SK-N-SH (cell line): ENCODE results near the gene ULK1. TPM values are rescaled to one million over a fixed set of nuclear protein-coding genes. Genes with fewer than 3 reads are reported as not detected.

Experiments used
- CTCF ChIA-PET: fragments of 300-600, 350-600 bp; formaldehyde crosslinking; extraction: SDS; loops from one replicate; lab custom pipeline; 2021; lab: Yijun Ruan, JAX
- POLR2A ChIA-PET: fragments of 350-600 bp; sonication (Branson Sonifier 250); formaldehyde crosslinking; extraction: SDS; loops from one replicate; lab custom pipeline; 2020; ENCODE audit warnings: antibody characterized with exemption, inconsistent platforms; lab: Yijun Ruan, JAX
- DNase-seq: peaks from one replicate; pipeline ENCODE4 v3.0.0; 2012
- H2AFZ ChIP-seq: fragments of 200-600 bp; sonication (generic); 2 replicates; pipeline ENCODE4 v1.8.1; 2016; ENCODE audit warnings: antibody characterized with exemption, mild to moderate bottlenecking, low read depth
- H3F3A ChIP-seq: fragments of 200-600 bp; sonication (generic); replicated peaks from 2 replicates; pipeline ENCODE3; 2016; ENCODE audit warnings: antibody characterized with exemption, mild to moderate bottlenecking; ENCODE audit not compliant: insufficient read depth
- H3K27ac ChIP-seq, 2 experiments: fragments of 200-500 bp in 1 of 2; fragments of 200-600 bp in 1 of 2; sonication (Bioruptor generic) in 1 of 2; sonication (generic), shearing (Covaris generic) in 1 of 2; 2 replicates each; pipeline versions ENCODE4 v1.5.1 to v1.6.1; 2014 to 2016; ENCODE audit warnings: low read depth in 2 of 2, inconsistent platforms in 1 of 2, low read length in 1 of 2, mild to moderate bottlenecking in 1 of 2, mixed read lengths in 1 of 2
- H3K27me3 ChIP-seq: fragments of 200-600 bp; sonication (generic), shearing (Covaris generic); 2 replicates; pipeline ENCODE4 v1.6.1; 2016; ENCODE audit warnings: mixed run types; ENCODE audit not compliant: insufficient read depth
- H3K36me3 ChIP-seq, 2 experiments: fragments of 200-500 bp in 1 of 2; fragments of 200-600 bp in 1 of 2; sonication (Bioruptor generic) in 1 of 2; sonication (generic) in 1 of 2; replicated peaks in 1 of 2; 2 replicates each; pipeline versions ENCODE3 to v1.5.1; 2014 to 2016; ENCODE audit warnings: low read length in 1 of 2, mild to moderate bottlenecking in 1 of 2; ENCODE audit not compliant: insufficient read depth in 2 of 2, control insufficient read depth in 1 of 2
- H3K4me1 ChIP-seq, 2 experiments: fragments of 200-500 bp in 1 of 2; fragments of 200-600 bp in 1 of 2; sonication (Bioruptor generic) in 1 of 2; sonication (generic), shearing (Covaris generic) in 1 of 2; 2 replicates each; pipeline versions ENCODE4 v1.5.1 to v1.6.1; 2014 to 2016; ENCODE audit warnings: low read depth in 1 of 2, low read length in 1 of 2, mixed run types in 1 of 2; ENCODE audit not compliant: insufficient read depth in 2 of 2, control insufficient read depth in 1 of 2
- H3K4me2 ChIP-seq: fragments of 200-600 bp; sonication (generic), shearing (Covaris generic); 2 replicates; pipeline ENCODE4 v1.6.1; 2017; ENCODE audit warnings: mixed run types
- H3K4me3 ChIP-seq, 2 experiments: fragments of 200-500 bp in 1 of 2; fragments of 200-600 bp in 1 of 2; sonication (Bioruptor generic) in 1 of 2; sonication (generic), shearing (Covaris generic) in 1 of 2; 2 replicates each; pipeline versions ENCODE4 v1.5.1 to v1.8.1; 2014 to 2016; ENCODE audit warnings: low read depth in 2 of 2, inconsistent platforms in 1 of 2, low read length in 1 of 2, mild to moderate bottlenecking in 1 of 2, mixed read lengths in 1 of 2, moderate library complexity in 1 of 2
- H3K79me2 ChIP-seq: fragments of 200-600 bp; sonication (generic); 2 replicates; pipeline ENCODE4 v1.8.1; 2017; ENCODE audit warnings: mild to moderate bottlenecking; ENCODE audit not compliant: insufficient read depth
- H3K9ac ChIP-seq: fragments of 200-600 bp; sonication (generic); 2 replicates; pipeline ENCODE4 v1.6.1; 2017; ENCODE audit warnings: mixed run types
- H3K9me2 ChIP-seq: fragments of 200-600 bp; sonication (generic); 2 replicates; pipeline ENCODE4 v1.6.1; 2017; ENCODE audit warnings: mixed run types
- H3K9me3 ChIP-seq: fragments of 200-600 bp; sonication (generic); 2 replicates; pipeline ENCODE4 v1.6.1; 2017; ENCODE audit warnings: mixed run types, mild to moderate bottlenecking, moderate library complexity
- H4K20me1 ChIP-seq: fragments of 200-600 bp; sonication (generic); 2 replicates; pipeline ENCODE4 v1.6.1; 2017; ENCODE audit warnings: mild to moderate bottlenecking, mixed run types; ENCODE audit not compliant: insufficient read depth
- EP300 ChIP-seq, 2 experiments: IDR thresholded peaks; 2 replicates each; pipeline versions ENCODE4 v1.4.0 to v1.6.1; 2012; ENCODE audit warnings: borderline replicate concordance in 1 of 2, low read depth in 1 of 2, low read length in 1 of 2
- FOXJ3 ChIP-seq: sonication (generic); formaldehyde crosslinking; IDR thresholded peaks from 2 replicates; pipeline ENCODE4 v1.5.1; 2020; ENCODE audit warnings: mild to moderate bottlenecking, missing genetic modification reagents
- FOXM1 ChIP-seq: IDR thresholded peaks from 2 replicates; pipeline ENCODE4 v1.4.0; 2012; ENCODE audit warnings: low read depth, mild to moderate bottlenecking
- NFIC ChIP-seq: IDR thresholded peaks from 2 replicates; pipeline ENCODE4 v1.4.0; 2012; ENCODE audit warnings: borderline replicate concordance
- RAD21 ChIP-seq: IDR thresholded peaks from 2 replicates; pipeline ENCODE4 v1.6.1; 2012; ENCODE audit warnings: mild to moderate bottlenecking, low read length
- RCOR1 ChIP-seq: fragments of 150-350 bp; IDR thresholded peaks from 2 replicates; pipeline ENCODE4 v1.6.1; 2017; ENCODE audit warnings: antibody characterized with exemption, low read length
- YY1 ChIP-seq: IDR thresholded peaks from 2 replicates; pipeline ENCODE4 v1.4.0; 2012; ENCODE audit warnings: low read depth, mild to moderate bottlenecking
- WGBS: methylation state at CpG from one replicate; pipeline ENCODE4 v1.1.6; 2017; ENCODE audit warnings: low lambda C conversion rate; 5-methylcytosine and 5-hydroxymethylcytosine counted together
- polyA plus RNA-seq, 3 experiments: library from polyadenylated mRNA; depleted of rRNA; stranded (reverse); fragments of >200 nt; gene quantifications; 2 replicates each; pipeline ENCODE4 v1.2.3, GENCODE V29; 2012
- TF ChIP-seq, protein P1 (sequence below): IDR thresholded peaks from 2 replicates; pipeline ENCODE4; 2012
- TF ChIP-seq, protein P2 (sequence below): fragments of 150-350 bp; IDR thresholded peaks from 2 replicates; pipeline ENCODE4 v1.6.1; 2017; ENCODE audit warnings: antibody characterized with exemption, low read length, low read depth, borderline replicate concordance
- TF ChIP-seq, protein P3 (sequence below): IDR thresholded peaks from 2 replicates; pipeline ENCODE4 v1.4.0; 2012; ENCODE audit warnings: low read depth, borderline replicate concordance

ULK1 gene
- polyA plus RNA-seq, 1 of the 3 experiments (the other 2 are of a cell fraction) = 10.7 TPM

DNA sequence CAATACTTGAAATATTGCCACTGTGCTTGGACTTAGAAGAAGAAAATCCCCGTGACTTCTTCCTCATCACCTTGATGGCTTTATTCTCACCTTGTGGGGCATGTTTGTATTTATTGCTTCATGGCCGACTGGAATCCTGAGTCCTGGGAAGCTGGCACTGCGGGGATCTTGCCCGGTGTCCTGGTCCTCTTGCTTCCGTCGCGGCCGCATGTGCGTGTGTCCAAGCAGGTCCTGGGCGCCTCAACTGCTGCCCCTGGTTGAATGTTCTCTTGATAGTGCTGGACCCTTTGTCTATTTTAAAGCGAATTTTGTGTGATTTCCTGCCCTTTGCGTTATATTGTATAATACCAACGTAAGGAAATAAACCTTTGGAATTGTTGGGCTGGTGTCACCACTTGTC is 28.4 kb downstream of the ULK1 start (continued):
- TF ChIP-seq YY1 (no peak), EP300 (IDR thresholded peaks at IDR 0.05; ENCODE audit: borderline replicate concordance in 1 of 2, low read depth in 1 of 2, low read length in 1 of 2) (no peak), FOXM1 (no peak), RCOR1 (no peak), NFIC (no peak), RAD21 (no peak), FOXJ3 (CRISPR knock-in tag) (no peak)
- TF ChIP-seq, protein P1, sequence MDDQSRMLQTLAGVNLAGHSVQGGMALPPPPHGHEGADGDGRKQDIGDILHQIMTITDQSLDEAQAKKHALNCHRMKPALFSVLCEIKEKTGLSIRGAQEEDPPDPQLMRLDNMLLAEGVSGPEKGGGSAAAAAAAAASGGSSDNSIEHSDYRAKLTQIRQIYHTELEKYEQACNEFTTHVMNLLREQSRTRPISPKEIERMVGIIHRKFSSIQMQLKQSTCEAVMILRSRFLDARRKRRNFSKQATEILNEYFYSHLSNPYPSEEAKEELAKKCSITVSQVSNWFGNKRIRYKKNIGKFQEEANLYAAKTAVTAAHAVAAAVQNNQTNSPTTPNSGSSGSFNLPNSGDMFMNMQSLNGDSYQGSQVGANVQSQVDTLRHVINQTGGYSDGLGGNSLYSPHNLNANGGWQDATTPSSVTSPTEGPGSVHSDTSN = no peak
- TF ChIP-seq, protein P2, sequence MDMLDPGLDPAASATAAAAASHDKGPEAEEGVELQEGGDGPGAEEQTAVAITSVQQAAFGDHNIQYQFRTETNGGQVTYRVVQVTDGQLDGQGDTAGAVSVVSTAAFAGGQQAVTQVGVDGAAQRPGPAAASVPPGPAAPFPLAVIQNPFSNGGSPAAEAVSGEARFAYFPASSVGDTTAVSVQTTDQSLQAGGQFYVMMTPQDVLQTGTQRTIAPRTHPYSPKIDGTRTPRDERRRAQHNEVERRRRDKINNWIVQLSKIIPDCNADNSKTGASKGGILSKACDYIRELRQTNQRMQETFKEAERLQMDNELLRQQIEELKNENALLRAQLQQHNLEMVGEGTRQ = no peak

DNA sequence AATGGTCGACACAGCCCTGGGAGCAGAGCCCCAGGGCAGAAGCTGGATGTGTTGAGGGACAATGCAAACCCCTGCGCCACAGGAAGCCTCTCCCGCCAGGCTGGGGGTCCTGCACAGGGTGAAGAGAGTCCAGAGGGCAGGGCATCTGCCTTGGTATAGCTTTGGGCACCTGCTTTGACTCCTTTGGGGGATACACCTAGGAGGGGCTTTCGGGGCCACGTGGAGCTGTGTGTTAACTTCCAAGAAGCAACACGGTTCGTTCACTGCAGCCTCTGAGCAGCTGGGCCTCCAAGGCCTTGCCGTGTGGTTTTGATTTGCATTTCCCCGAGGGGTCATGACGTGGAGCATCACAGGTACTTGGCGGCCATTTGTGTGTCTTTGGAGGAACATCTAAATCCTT is 28.8 kb downstream of the ULK1 start:
- 89% methylated on average over 11 of the region's 11 CpGs for WGBS
- no peaks in the 10 kb centered on the region for H3K9me2 ChIP-seq
- peaks cover 3% of the 10 kb centered on the region for H3F3A ChIP-seq
- H3K4me1 ChIP-seq = no peaks in the 10 kb centered on the region; a peak in 1 of 4 replicates
- H3K36me3 ChIP-seq = peaks cover 0 to 28% of the 10 kb centered on the region in 2 experiments
- H3K27ac ChIP-seq = no peak overlapping the region
- no peaks in the 10 kb centered on the region for H3K79me2 ChIP-seq
- H4K20me1 ChIP-seq = no peaks in the 10 kb centered on the region
- H3K27me3 ChIP-seq = no peaks in the 10 kb centered on the region
- H3K9me3 ChIP-seq = no peaks in the 10 kb centered on the region
- ChIA-PET POLR2A (no interaction called here), CTCF (no interaction called here)
- TF ChIP-seq, protein P3, sequence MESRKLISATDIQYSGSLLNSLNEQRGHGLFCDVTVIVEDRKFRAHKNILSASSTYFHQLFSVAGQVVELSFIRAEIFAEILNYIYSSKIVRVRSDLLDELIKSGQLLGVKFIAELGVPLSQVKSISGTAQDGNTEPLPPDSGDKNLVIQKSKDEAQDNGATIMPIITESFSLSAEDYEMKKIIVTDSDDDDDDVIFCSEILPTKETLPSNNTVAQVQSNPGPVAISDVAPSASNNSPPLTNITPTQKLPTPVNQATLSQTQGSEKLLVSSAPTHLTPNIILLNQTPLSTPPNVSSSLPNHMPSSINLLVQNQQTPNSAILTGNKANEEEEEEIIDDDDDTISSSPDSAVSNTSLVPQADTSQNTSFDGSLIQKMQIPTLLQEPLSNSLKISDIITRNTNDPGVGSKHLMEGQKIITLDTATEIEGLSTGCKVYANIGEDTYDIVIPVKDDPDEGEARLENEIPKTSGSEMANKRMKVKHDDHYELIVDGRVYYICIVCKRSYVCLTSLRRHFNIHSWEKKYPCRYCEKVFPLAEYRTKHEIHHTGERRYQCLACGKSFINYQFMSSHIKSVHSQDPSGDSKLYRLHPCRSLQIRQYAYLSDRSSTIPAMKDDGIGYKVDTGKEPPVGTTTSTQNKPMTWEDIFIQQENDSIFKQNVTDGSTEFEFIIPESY = no peak
- H3K4me2 ChIP-seq = no peak overlapping the region
- no peak overlapping the region for H3K4me3 ChIP-seq
- H3K9ac ChIP-seq = no peak overlapping the region
- H2AFZ ChIP-seq = no peak overlapping the region
- no peak for DNase-seq
